Memory B cell (primary cell): ENCODE data around the gene SH3BGRL2.
"Not testable (repeated sequence)": the region's sequence is repeated elsewhere in the genome, so short reads cannot be mapped to it uniquely, and the experiment has no call there.

Experiments
- ATAC-seq: fragments of 150-1000 bp; cut with Tn5 transposase; 2 replicates; pipeline ENCODE4 v1.10.0; 2021; ENCODE audit warnings: low read depth, mild to moderate bottlenecking, moderate library complexity
- DNase-seq, 2 donors: peaks; one replicate each; pipeline ENCODE4 v3.0.0; 2022; ENCODE audit warnings: low spot score in 2 of 2
- H3K27ac Mint-ChIP-seq: one replicate; pipeline ENCODE4 v1.8.0; 2022; ENCODE audit warnings: mild to moderate bottlenecking, moderate library complexity, mixed read lengths
- H3K27me3 Mint-ChIP-seq: one replicate; pipeline ENCODE4 v1.8.0; 2022; ENCODE audit warnings: mixed read lengths
- H3K36me3 Mint-ChIP-seq: one replicate; pipeline ENCODE4 v1.8.0; 2022; ENCODE audit warnings: mild to moderate bottlenecking, mixed read lengths
- H3K4me1 Mint-ChIP-seq: one replicate; pipeline ENCODE4 v1.8.0; 2022; ENCODE audit warnings: mixed read lengths
- H3K4me3 Mint-ChIP-seq: one replicate; pipeline ENCODE4 v1.8.0; 2022; ENCODE audit warnings: mild to moderate bottlenecking, moderate library complexity, mixed read lengths
- H3K9me3 Mint-ChIP-seq: one replicate; pipeline ENCODE4 v1.8.0; 2022; ENCODE audit warnings: mixed read lengths

Gene SH3BGRL2

DNA sequence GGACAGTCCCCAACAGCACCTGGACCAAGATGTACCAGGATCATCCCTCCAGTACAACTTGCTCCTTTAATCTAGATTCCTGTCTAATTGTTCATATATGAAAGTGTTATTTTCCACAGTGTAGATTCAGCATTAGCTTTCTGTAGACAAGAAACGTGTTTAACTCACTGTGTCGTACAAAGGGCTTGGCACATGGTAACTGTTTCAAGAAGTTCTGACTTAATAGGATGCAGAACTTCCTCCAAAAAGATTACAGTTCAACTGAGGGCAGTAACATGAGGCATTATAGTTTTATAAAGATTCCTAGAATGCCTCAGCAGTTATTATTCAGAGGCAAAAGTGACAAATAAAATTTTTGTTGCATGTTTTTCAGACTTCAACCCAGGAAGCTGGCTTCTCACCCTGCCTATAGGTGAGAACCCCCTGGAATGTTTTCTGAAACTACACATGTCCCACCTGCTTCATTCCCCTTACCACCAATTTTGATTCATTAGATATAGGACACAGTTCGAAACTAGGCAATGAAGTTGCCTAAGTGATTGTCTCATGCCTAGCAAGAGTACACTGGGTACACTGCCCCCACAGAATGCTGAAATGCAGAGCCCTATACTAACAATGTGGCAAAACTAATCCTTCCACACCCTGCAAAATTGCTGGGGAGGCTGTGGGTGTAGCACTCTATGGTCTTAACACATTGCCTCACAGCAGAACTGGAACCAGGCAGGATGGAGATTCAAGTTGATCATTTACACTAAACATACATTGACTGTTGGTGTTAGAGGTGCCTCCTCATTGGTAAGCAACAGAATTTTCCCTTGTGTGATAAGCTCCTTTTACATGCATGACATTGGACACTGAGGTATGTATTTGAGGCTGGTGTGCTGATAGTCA lies 22.6 kb upstream of the SH3BGRL2 start:
- H3K27ac Mint-ChIP-seq, result no peak overlapping the region
- no peaks in the 10 kb centered on the region for H3K36me3 Mint-ChIP-seq
- H3K4me3 Mint-ChIP-seq, result no peak overlapping the region
- H3K4me1 Mint-ChIP-seq, result no peaks in the 10 kb centered on the region
- ATAC-seq, result no peak
- H3K27me3 Mint-ChIP-seq, result peaks cover 5% of the 10 kb centered on the region
- no peaks in the 10 kb centered on the region for H3K9me3 Mint-ChIP-seq
- no peak for DNase-seq

DNA sequence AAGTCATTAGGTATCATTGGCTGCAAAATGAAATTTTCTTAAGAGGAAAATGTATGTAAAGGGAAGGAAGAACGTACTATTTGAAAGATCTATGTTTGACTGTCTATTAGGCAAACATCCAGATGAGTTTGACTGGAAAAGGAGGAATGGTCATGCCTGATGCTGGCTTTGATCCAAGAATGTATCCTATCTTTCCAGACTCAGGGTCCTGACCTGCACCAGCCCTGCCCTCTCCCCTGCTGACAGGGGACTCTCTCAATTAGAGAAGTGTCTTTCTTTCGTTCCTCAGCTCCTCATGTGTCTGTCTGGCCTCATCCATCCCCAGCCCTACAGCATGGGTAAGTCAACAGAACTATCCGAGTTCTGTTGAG lies 21.9 kb upstream of the SH3BGRL2 start:
- H3K9me3 Mint-ChIP-seq, result no peaks in the 10 kb centered on the region

DNA sequence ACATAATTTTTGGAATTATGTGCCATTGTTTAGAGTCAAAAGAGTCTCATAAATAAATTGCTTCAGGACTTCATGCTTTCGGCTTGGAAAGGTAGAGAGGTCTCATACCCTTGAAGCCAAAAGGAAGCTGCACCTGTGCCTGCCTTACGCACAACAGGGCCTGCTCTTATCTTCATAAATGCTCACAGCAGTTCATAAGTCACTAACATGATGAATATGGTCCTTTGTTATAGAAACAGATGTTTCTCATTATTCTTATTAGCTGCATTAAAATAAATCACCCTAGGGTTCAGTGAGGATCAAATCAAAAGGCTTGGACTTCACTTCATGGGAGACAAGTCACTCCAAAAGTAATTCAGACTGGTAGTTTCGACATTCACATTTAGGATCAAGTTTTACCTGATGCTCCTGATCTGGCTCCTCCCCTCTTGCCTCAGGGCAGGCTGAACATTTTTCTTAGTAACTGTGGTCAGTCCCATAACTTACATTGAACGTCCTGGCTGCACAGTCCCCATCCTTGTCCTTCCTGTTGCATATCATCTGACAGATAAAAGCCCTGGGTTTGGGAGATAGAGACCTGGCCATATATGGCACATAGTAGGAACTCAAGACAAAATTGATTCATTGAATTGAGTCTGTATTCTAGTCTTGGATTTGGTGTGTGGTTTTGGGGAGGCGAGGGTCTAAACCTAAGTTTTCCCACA lies 20.7 kb upstream of the SH3BGRL2 start:
- Mint-ChIP-seq H3K4me3 (no peak overlapping the region), H3K27ac (no peak overlapping the region), H3K4me1 (no peaks in the 10 kb centered on the region), H3K36me3 (no peaks in the 10 kb centered on the region), H3K27me3 (peaks cover 5% of the 10 kb centered on the region), H3K9me3 (no peaks in the 10 kb centered on the region)
- DNase-seq (no peak), ATAC-seq (no peak)

More for the DNA sequence above, 21.9 kb upstream of the SH3BGRL2 start:
- ATAC-seq, result no peak
- Mint-ChIP-seq H3K27me3 (peaks cover 5% of the 10 kb centered on the region), H3K27ac (no peak overlapping the region), H3K36me3 (no peaks in the 10 kb centered on the region), H3K4me1 (no peaks in the 10 kb centered on the region), H3K4me3 (no peak overlapping the region)
- no peak for DNase-seq

DNA sequence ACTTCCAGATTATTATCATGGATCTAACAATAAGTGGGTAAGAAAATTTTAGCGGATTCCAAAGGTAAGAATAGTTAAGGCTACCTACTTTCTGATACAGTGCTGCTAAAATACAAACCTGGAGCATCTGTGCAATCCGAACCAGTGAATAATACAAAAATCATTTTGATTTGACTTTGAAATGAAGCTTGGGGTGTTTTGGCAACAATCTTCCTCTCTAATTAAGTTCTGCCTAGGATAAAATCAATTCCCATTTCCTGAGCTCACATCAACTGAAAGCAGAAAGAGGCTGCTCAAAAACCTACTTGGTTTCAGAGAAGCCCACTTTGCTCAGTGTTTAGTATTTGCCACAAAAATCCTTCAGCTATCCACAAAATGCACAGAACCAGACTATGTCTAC lies 18.7 kb upstream of the SH3BGRL2 start:
- H3K27me3 Mint-ChIP-seq, result peaks cover 3% of the 10 kb centered on the region
- DNase-seq, result no peak
- H3K36me3 Mint-ChIP-seq, result no peaks in the 10 kb centered on the region
- no peaks in the 10 kb centered on the region for H3K9me3 Mint-ChIP-seq
- H3K4me3 Mint-ChIP-seq, result no peak overlapping the region
- no peaks in the 10 kb centered on the region for H3K4me1 Mint-ChIP-seq
- H3K27ac Mint-ChIP-seq, result no peak overlapping the region
- no peak for ATAC-seq

DNA sequence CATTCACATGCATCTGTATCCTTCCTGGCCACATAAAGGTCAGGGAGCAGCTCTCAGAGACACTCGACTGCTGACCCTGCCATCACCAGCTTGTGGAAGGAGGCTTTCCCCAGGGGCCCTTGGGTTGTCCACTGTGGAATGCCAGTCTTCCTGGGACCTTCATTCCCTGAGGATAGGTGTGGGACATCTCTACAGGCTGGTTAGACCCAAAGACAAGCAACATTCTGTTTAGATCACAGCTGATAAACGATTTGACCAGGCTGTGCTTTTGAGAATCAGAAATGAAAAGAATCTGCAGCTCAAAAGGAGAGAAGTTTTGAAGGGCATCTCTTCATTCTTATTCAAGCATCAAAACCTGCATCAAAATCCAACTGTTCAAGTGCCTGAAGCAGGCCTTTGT lies 18.2 kb upstream of the SH3BGRL2 start:
- Mint-ChIP-seq H3K9me3 (no peaks in the 10 kb centered on the region), H3K27me3 (peaks cover 1% of the 10 kb centered on the region), H3K4me3 (no peak overlapping the region), H3K36me3 (no peaks in the 10 kb centered on the region), H3K27ac (no peak overlapping the region), H3K4me1 (no peaks in the 10 kb centered on the region)
- no peak for ATAC-seq
- DNase-seq, result no peak

DNA sequence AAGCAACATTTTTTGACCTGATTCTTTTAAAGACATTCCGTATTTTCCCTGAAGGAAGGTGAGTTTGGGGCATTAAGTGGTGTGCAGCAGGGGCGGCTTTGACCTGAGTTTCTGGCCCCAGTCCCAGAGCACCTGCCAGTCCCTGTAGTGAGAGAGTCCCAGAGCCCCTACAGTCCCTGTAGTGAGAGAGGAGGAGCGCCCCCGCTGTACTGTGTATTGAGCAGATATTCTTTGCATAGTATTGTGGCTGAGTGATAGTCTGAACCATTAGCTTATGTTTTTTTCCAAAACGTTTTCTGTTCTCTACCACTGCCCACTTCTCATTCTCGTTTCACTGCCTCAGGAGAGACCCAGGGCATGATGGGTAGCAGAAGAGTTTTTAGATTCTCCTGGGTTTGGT lies 17.2 kb upstream of the SH3BGRL2 start:
- Mint-ChIP-seq H3K4me1 (no peaks in the 10 kb centered on the region), H3K4me3 (no peak overlapping the region), H3K9me3 (no peaks in the 10 kb centered on the region), H3K27ac (no peak overlapping the region), H3K27me3 (no peaks in the 10 kb centered on the region), H3K36me3 (no peaks in the 10 kb centered on the region)
- DNase-seq, result no peak
- no peak for ATAC-seq

DNA sequence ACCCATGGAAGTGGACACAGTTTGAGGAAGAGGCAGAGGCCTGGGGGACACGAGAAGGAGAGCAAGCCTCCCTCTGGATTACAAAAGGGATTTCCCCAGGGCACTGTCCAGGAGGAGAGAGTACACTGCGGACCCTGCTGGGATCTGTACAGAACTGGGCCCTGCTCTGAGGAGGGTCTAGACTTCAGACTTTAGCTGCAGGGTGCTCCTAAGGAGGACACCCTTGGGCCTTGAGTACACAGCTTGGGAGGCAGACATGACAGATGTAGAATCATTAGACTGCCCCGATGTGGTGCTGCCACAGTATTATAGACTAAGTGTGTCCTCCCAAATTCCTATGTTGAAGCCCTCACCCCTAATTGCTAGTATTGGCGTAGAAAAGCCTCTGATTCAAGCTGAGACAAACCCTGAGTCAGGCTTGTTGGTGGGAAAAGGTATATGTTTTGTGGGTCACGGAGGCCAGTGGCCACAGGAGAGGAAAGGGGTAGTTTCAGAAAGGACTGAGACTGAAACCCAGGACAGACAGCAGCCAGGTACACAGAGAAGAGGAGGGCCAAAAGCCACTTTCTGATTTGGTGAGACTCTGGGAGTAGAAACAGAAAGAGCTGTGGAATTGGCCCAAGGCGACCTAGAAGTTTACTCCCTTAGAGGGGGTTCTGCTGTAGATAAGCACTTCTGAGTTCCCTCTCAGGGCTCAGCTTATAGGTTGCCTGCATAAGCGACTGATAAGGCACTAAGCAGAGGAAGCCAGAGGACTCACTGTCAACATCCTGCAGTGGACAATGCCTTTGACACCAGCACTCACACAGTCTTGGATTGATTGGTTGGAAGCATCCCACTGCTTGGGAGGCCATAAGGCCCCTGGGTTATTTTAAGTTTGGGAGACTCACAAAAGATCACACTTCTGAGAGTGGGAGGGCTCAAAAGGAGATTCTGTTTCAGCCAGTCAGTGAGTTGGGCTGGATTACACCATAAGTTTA lies 16.5 kb upstream of the SH3BGRL2 start:
- H3K27ac Mint-ChIP-seq, result no peak overlapping the region
- ATAC-seq, result no peak
- H3K27me3 Mint-ChIP-seq, result peaks cover 2% of the 10 kb centered on the region
- no peak for DNase-seq
- no peaks in the 10 kb centered on the region for H3K4me1 Mint-ChIP-seq
- no peaks in the 10 kb centered on the region for H3K9me3 Mint-ChIP-seq
- no peak overlapping the region for H3K4me3 Mint-ChIP-seq
- peaks cover 2% of the 10 kb centered on the region for H3K36me3 Mint-ChIP-seq

DNA sequence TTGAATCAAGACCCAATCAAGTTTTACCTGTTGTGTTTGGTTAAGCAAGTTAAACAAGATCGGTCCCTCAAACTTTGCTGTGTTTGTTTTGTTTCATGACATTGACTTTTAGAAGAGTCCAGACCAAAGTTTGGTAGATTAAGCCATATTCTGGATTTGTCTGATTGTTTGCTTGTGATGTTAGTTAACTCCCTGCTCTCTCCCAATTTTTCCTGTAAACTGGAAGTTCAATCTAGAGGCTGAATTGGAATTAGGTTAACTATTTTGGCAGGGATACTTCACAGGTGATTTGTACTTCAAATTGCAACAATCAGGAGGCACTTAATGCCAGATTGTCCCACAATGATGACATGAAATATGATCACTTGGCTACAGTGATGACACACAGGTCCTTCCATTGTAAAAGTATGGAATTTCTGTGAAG lies 13.6 kb upstream of the SH3BGRL2 start:
- ATAC-seq (no peak), DNase-seq (no peak)
- no peak overlapping the region for H3K4me3 Mint-ChIP-seq
- H3K27ac Mint-ChIP-seq, result no peak overlapping the region
- no peaks in the 10 kb centered on the region for H3K9me3 Mint-ChIP-seq
- H3K4me1 Mint-ChIP-seq, result no peaks in the 10 kb centered on the region
- H3K27me3 Mint-ChIP-seq, result peaks cover 7% of the 10 kb centered on the region
- H3K36me3 Mint-ChIP-seq, result peaks cover 2% of the 10 kb centered on the region

DNA sequence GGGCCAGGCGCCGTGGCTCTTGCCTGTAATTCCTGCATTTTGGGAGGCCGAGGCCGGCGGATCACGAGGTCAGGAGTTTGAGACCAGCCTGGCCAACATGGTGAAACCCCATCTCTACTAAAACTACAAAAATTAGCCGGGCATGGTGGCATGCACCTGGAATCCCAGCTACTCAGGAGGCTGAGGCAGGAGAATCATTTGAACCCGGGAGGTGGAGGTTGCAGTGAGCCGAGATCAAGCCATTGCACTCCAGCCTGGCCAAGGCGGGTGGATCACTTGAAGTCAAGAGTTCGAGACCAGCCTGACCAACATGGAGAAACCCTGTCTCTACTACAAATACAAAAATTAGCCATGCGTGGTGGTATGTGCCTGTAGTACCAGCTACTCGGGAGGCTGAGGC lies 12.7 kb upstream of the SH3BGRL2 start:
- not testable (repeated sequence) for H3K27me3 Mint-ChIP-seq, H3K27ac Mint-ChIP-seq, H3K36me3 Mint-ChIP-seq, H3K4me1 Mint-ChIP-seq, ATAC-seq, H3K9me3 Mint-ChIP-seq, DNase-seq, H3K4me3 Mint-ChIP-seq

DNA sequence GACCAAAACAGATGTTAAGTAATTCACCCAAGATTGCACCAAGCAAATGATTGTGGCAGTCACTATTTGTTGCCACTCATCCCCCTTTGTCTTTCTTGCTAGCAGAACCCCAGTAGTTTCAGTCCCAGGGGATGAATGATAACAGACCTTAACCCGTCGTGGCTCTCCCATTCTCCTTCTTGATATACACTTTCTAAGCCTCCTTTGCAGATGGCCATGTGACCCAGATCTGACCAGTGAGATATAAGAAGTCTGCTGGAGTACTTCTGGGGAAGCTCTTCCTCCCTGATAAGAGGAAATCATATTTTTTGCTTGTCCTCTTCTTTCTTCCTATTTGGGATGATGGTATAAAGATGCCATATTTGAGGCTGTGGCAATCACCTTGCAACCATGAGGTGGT lies 9.6 kb upstream of the SH3BGRL2 start:
- ATAC-seq (no peak), DNase-seq (no peak)
- Mint-ChIP-seq H3K27me3 (peaks cover 7% of the 10 kb centered on the region), H3K36me3 (peaks cover 2% of the 10 kb centered on the region), H3K4me1 (no peaks in the 10 kb centered on the region), H3K4me3 (no peak overlapping the region), H3K9me3 (no peaks in the 10 kb centered on the region), H3K27ac (no peak overlapping the region)

DNA sequence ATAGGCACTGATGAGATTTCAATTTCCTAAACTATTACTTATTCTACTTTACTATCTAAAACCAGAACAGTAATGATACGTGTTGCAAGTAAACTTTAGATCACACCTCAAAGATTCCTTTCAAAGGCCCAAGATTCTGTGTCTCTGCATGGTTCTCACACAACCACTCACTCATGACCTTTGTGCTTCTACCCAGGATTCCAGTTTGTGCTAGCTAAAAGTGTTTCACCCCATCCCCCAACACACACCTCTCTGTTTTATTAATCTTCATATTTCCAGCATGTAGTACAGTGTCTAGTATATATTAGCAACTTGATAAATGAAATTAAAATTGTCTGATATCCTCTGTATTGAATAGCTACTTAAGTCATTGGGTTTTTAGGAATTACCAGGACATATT lies 8.8 kb upstream of the SH3BGRL2 start:
- Mint-ChIP-seq H3K27me3 (peaks cover 7% of the 10 kb centered on the region), H3K4me1 (no peaks in the 10 kb centered on the region), H3K9me3 (no peaks in the 10 kb centered on the region), H3K36me3 (peaks cover 2% of the 10 kb centered on the region), H3K4me3 (no peak overlapping the region), H3K27ac (no peak overlapping the region)
- ATAC-seq (no peak), DNase-seq (no peak)

DNA sequence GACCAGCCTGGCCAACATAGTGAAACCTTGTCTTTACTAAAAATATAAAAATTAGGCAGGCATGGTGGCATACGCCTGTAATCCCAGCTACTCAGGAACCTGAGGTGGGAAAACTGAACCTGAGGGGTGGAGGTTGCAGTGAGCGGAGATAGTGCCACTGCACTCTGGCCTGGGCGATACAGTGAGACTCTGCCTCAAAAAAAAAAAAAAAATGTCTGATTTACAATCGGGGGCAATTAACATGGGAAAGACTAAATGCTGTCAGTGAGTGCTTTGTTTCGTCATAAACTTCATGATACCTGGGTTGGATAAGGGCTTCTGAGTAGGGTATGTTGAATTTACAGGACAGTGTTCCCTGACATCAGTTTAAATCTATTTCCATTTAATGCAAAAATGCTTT lies 8.0 kb upstream of the SH3BGRL2 start:
- Mint-ChIP-seq H3K4me3 (no peak overlapping the region), H3K36me3 (peaks cover 2% of the 10 kb centered on the region), H3K4me1 (no peaks in the 10 kb centered on the region), H3K9me3 (no peaks in the 10 kb centered on the region), H3K27me3 (peaks cover 7% of the 10 kb centered on the region), H3K27ac (no peak overlapping the region)
- no peak for ATAC-seq
- DNase-seq, result no peak

DNA sequence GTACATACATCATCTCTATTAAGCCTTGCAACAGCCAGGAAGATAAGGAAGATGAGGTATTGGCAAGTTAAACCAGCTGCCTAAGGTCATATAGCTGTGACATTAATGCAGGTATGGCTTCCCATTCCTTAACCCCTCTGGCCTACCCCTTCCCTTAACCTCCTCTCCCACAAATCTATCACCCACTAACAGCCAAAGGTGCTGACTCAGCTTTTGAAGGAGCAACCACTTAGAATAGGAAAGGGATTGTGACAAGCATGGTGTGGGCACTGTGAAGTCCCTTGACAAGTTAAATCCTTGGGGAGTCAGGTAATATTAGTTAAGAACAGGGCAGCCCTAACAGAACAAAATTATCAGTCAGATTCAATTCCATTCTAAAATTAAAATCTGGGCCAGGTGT lies 5.4 kb upstream of the SH3BGRL2 start:
- H3K36me3 Mint-ChIP-seq, result no peaks in the 10 kb centered on the region
- no peak for ATAC-seq
- DNase-seq, result no peak
- H3K9me3 Mint-ChIP-seq, result no peaks in the 10 kb centered on the region
- peaks cover 7% of the 10 kb centered on the region for H3K27me3 Mint-ChIP-seq
- H3K4me3 Mint-ChIP-seq, result no peak overlapping the region
- H3K27ac Mint-ChIP-seq, result no peak overlapping the region
- H3K4me1 Mint-ChIP-seq, result peaks cover under 1% of the 10 kb centered on the region

DNA sequence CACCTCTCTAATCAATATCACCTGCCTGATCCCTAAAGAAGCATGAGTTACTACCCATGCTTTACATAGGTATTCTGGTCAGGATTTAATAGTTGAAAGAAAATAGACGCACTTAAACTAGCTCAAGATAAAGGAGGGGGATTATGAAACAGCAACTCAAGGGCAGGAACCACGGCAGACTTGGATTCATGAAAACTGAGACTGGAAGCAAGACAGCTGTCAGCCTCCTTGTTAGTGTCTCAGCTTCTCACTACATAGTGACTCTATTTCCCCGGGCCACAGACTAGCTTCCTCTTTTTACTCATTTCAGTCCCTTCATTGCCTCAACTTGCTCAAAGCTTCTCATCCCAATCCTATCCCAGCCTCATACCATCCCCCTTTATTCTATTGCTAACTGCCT lies 4.3 kb upstream of the SH3BGRL2 start:
- Mint-ChIP-seq H3K27ac (no peak overlapping the region), H3K4me1 (peaks cover 6% of the 10 kb centered on the region), H3K9me3 (no peaks in the 10 kb centered on the region), H3K36me3 (no peaks in the 10 kb centered on the region), H3K4me3 (no peak overlapping the region), H3K27me3 (peaks cover 10% of the 10 kb centered on the region)
- no peak for DNase-seq
- no peak for ATAC-seq
